Lung (tissue), 12 donors: Measurements from ENCODE around the gene PRR12. TPM values are rescaled to one million over a fixed set of nuclear protein-coding genes. Genes with fewer than 3 reads are reported as not detected.

Source experiments
- ATAC-seq: fragments of 200-7000 bp; cut with Tn5 transposase; one replicate; pipeline ENCODE4 v1.9.1; 2020; ENCODE audit warnings: moderate number of reproducible peaks; ENCODE audit not compliant: insufficient read depth, low FRiP score
- DNase-seq, 3 donors: peaks; one replicate each; pipeline ENCODE4 v3.0.0-alpha.2; 2013 to 2017
- H3K27ac ChIP-seq, 2 donors: one replicate each; pipeline ENCODE4 v1.5.1; 2013; ENCODE audit warnings: mild to moderate bottlenecking in 2 of 2, moderate library complexity in 2 of 2, control low read depth in 1 of 2, inconsistent platforms in 1 of 2, low read depth in 1 of 2, low read length in 1 of 2
- H3K27me3 ChIP-seq, 3 donors: one replicate each; pipeline ENCODE4 v1.5.1; 2013; ENCODE audit warnings: low read length in 2 of 3; ENCODE audit not compliant: control insufficient read depth in 3 of 3, insufficient read depth in 3 of 3
- H3K36me3 ChIP-seq, 4 donors: one replicate each; pipeline ENCODE4 v1.5.1; 2013; ENCODE audit warnings: low read length in 4 of 4, mild to moderate bottlenecking in 1 of 4, moderate library complexity in 1 of 4; ENCODE audit not compliant: control insufficient read depth in 4 of 4, insufficient read depth in 4 of 4
- H3K4me1 ChIP-seq, 5 donors: one replicate each; pipeline ENCODE4 v1.5.1; 2013; ENCODE audit warnings: low read length in 5 of 5, mild to moderate bottlenecking in 2 of 5, moderate library complexity in 1 of 5; ENCODE audit not compliant: control insufficient read depth in 5 of 5, insufficient read depth in 5 of 5
- H3K4me3 ChIP-seq: one replicate; pipeline ENCODE4 v1.5.1; 2013; ENCODE audit warnings: mild to moderate bottlenecking, control low read depth, moderate library complexity
- H3K9ac ChIP-seq, 2 donors: one replicate each; pipeline ENCODE4 v1.5.1; 2013; ENCODE audit warnings: low read length in 2 of 2, control low read depth in 1 of 2; ENCODE audit not compliant: insufficient read depth in 1 of 2
- H3K9me3 ChIP-seq, 4 donors: one replicate each; pipeline ENCODE4 v1.5.1; 2013; ENCODE audit warnings: low read length in 3 of 4, mild to moderate bottlenecking in 1 of 4, moderate library complexity in 1 of 4; ENCODE audit not compliant: control insufficient read depth in 4 of 4, insufficient read depth in 3 of 4
- WGBS, 2 donors: extraction: QIAGEN DNeasy Blood & Tissue Kit; methylation state at CpG; one replicate each; pipeline ENCODE4 v1.1.7; 2013; 5-methylcytosine and 5-hydroxymethylcytosine counted together
- polyA plus RNA-seq, 2 donors: library from polyadenylated mRNA; stranded (reverse); fragments of 200-250 nt; gene quantifications; one replicate each; pipeline ENCODE4 v1.2.1, GENCODE V29; 2013
- total RNA-seq, 2 donors: library from RNA; depleted of rRNA in 1 of 2; stranded (reverse); fragments of >200 nt in 1 of 2; gene quantifications; one replicate each; pipeline ENCODE4 v1.2.1, GENCODE V29; 2014 to 2021
- TF ChIP-seq, protein P1 (sequence below): IDR thresholded peaks from 2 replicates; pipeline ENCODE4 v1.5.1; 2012; ENCODE audit warnings: mild to moderate bottlenecking; ENCODE audit errors: control extremely low read depth, extremely low read depth
- donor health status: control.
- donor health status: control.
- donor health status: Bipolar disorder and iron deficiency.
- donor health status: healthy.
- donor health status: DM: yes; HTN: yes; CAD: no.

The PRR12 gene
- total and polyA plus RNA-seq, 4 donors = 7.6 to 32.4 (median 16.8) TPM

DNA sequence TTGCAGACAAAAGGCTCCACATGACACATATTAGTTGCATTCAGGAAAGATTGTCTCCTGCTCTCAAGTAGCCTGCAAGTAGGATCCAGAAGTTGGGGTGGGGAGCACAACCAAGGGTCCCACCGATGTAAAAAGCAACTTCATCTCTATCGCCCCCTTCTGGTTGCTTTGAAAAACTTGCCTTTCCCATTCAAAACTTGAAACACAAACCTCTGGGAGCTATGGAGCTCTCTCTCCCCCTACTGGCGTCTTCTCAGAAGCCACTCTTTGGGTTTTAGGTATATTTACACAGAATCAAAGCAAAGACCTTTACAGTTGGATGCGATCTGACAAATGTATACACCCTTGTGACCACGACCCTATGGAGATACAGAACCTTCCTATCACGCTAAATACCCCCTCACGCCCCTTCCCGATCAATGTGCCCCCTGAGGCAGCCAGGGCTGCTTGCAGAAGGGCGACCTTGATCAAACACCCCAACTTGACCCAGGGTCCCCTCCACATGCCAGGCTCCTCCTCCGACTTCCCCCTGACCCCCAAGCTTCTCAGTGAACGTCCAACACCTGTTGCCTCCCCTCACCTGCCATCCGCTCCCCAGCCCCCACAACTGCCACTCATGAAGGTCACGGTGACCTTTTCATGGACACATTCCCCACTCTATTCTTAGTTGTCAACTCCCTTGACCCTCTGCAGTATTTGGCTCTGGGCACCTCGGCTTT lies 20.7 kb upstream of the PRR12 start:
- H3K9ac ChIP-seq = no peak overlapping the region
- H3K36me3 ChIP-seq = peaks cover 4 to 8% (median 7%) of the 10 kb centered on the region in 4 donors
- H3K9me3 ChIP-seq = no peaks in the 10 kb centered on the region
- TF ChIP-seq, protein P1, sequence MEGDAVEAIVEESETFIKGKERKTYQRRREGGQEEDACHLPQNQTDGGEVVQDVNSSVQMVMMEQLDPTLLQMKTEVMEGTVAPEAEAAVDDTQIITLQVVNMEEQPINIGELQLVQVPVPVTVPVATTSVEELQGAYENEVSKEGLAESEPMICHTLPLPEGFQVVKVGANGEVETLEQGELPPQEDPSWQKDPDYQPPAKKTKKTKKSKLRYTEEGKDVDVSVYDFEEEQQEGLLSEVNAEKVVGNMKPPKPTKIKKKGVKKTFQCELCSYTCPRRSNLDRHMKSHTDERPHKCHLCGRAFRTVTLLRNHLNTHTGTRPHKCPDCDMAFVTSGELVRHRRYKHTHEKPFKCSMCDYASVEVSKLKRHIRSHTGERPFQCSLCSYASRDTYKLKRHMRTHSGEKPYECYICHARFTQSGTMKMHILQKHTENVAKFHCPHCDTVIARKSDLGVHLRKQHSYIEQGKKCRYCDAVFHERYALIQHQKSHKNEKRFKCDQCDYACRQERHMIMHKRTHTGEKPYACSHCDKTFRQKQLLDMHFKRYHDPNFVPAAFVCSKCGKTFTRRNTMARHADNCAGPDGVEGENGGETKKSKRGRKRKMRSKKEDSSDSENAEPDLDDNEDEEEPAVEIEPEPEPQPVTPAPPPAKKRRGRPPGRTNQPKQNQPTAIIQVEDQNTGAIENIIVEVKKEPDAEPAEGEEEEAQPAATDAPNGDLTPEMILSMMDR = peak; percentile 98
- WGBS, 2 donors = 35 to 40% methylated on average over 14 of the region's 14 CpGs
- H3K27me3 ChIP-seq = no peaks in the 10 kb centered on the region
- H3K4me1 ChIP-seq = peaks cover 3 to 8% (median 6%) of the 10 kb centered on the region in 5 donors
- no peak overlapping the region for H3K4me3 ChIP-seq
- peak overlapping the region; percentile 38 to 47 for H3K27ac ChIP-seq
- peak; percentile 77 to 93 (median 89) for DNase-seq
- peak; percentile 79 for ATAC-seq

DNA sequence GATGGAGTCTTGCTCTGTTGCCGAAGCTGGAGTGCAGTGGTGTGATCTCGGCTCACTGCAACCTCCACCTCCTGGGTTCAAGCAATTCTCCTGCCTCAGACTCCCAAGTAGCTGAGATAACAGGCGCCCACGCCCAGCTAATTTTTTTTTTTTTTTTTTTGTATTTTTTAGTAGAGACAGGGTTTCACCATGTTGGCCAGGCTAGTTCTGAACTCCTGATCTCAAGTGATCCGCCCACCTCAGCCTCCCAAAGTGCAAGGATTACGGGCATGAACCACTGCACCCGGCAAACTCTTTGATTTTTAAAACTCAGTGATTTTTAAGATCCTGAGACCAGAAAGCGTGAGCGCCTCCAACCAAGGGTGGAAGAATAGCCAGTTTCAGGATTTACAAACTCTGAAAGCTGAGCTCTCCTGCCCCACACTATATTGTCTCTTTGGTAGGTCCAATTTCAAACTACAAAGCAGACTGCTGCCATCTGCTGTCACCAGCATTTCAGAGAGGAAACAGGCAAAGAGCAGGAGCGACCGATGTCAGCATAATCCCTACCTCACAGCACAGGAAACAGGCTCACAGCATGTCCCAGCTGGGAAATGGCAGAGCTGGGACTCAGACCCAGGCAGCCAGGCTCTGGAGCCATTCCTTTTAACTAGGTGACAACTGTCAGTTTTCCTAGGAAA lies 19.8 kb upstream of the PRR12 start:
- Histone ChIP-seq H3K27ac (peak overlapping the region in 1 of 2 donors; percentile 61), H3K27me3 (no peaks in the 10 kb centered on the region), H3K36me3 (peaks cover 4 to 13% (median 7%) of the 10 kb centered on the region in 4 donors), H3K9ac (no peak overlapping the region), H3K9me3 (no peaks in the 10 kb centered on the region), H3K4me3 (no peak overlapping the region), H3K4me1 (peaks cover 3 to 8% (median 6%) of the 10 kb centered on the region in 5 donors)
- ATAC-seq (no peak), DNase-seq (peak; percentile 35 to 61 (median 52))
- TF ChIP-seq, protein P1 = no peak
- 76 to 78% methylated on average over 11 of the region's 11 CpGs for WGBS, 2 donors

DNA sequence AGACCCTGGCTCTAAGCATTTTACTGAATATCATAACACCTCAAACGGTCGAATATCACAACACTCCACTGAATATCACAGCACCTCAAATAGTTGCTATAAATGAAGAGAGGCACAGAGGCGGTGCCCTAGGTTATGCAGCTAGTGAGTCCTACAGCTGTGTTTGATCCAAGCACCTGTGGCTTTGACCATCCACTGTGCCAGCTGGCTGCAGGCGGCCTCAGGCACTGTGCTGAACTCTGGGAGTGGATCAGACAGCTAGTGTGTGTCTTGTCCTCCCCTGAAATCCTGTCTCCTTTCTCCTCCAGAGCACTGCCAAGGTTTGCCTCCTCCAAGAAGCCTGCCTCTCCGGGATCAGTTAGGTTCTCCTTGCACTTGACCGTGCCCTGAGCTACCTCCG lies 18.0 kb upstream of the PRR12 start:
- ATAC-seq (no peak), DNase-seq (no peak)
- Histone ChIP-seq H3K27ac (no peak overlapping the region), H3K27me3 (no peaks in the 10 kb centered on the region), H3K36me3 (peaks cover 4 to 15% (median 7%) of the 10 kb centered on the region in 4 donors), H3K9ac (no peak overlapping the region), H3K4me3 (no peak overlapping the region), H3K9me3 (no peaks in the 10 kb centered on the region), H3K4me1 (peaks cover 3 to 7% (median 6%) of the 10 kb centered on the region in 5 donors)
- 92 to 96% methylated on average over 7 of the region's 7 CpGs for WGBS, 2 donors
- TF ChIP-seq, protein P1 = no peak
